Mammary epithelial cell (primary cell): Measurements from ENCODE around the gene ATF6.

Experiments used
- CTCF ChIP-seq, 2 donors: IDR thresholded peaks in 1 of 2; conservative IDR thresholded peaks in 1 of 2; 2 replicates each; pipeline ENCODE4 v1.5.1; 2011 to 2012; ENCODE audit warnings: inconsistent platforms in 2 of 2, low read length in 2 of 2, mild to moderate bottlenecking in 2 of 2, control low read depth in 1 of 2, low read depth in 1 of 2; ENCODE audit not compliant: insufficient read depth in 1 of 2; ENCODE audit errors: extremely low read depth in 1 of 2
- EZH2 ChIP-seq: IDR thresholded peaks from 2 replicates; pipeline ENCODE4 v1.6.1; 2012; ENCODE audit warnings: low read length, inconsistent platforms, borderline replicate concordance

- TF ChIP-seq CTCF (conservative IDR thresholded peaks at IDR 0.05 in 1 of 2, IDR thresholded peaks at IDR 0.05 in 1 of 2; ENCODE audit: extremely low read depth in 1 of 2, insufficient read depth in 1 of 2, low read depth in 1 of 2, low read length in 2 of 2) (no peak), EZH2 (no peak)
These were observed 44.7 kb downstream of the ATF6 start for GRCh38 chr1:161810780-161811179.
